Lower leg skin (tissue), 3 donors: ENCODE data around the gene PRKAG1.

ENCODE experiments used
- CTCF ChIP-seq, 3 donors: fragments of 450-650 bp; IDR thresholded peaks; one replicate each; pipeline ENCODE4 v1.5.1; 2016; ENCODE audit warnings: antibody characterized with exemption in 3 of 3, mild to moderate bottlenecking in 3 of 3, moderate library complexity in 2 of 3
- POLR2A ChIP-seq, 2 donors: fragments of 450-650 bp; IDR thresholded peaks; one replicate each; pipeline ENCODE4 v1.6.1; 2016 to 2017; ENCODE audit warnings: antibody characterized with exemption in 2 of 2, mild to moderate bottlenecking in 1 of 2, moderate library complexity in 1 of 2

- TF ChIP-seq POLR2A (IDR thresholded peaks at IDR 0.05) (no peak), CTCF (IDR thresholded peaks at IDR 0.05) (no peak)
Observed at GRCh38 chr12:49055978-49056754, 37.6 kb upstream of the PRKAG1 start.
